ENCODE results near the gene SNAPC4. TPM values are rescaled to one million over a fixed set of nuclear protein-coding genes. Genes with fewer than 3 reads are reported as not detected.

SNAPC4 gene
- polyA plus RNA-seq, 2 of the 4 experiments (the other 2 are of a cell fraction) = 2.7 to 10.3 TPM

DNA sequence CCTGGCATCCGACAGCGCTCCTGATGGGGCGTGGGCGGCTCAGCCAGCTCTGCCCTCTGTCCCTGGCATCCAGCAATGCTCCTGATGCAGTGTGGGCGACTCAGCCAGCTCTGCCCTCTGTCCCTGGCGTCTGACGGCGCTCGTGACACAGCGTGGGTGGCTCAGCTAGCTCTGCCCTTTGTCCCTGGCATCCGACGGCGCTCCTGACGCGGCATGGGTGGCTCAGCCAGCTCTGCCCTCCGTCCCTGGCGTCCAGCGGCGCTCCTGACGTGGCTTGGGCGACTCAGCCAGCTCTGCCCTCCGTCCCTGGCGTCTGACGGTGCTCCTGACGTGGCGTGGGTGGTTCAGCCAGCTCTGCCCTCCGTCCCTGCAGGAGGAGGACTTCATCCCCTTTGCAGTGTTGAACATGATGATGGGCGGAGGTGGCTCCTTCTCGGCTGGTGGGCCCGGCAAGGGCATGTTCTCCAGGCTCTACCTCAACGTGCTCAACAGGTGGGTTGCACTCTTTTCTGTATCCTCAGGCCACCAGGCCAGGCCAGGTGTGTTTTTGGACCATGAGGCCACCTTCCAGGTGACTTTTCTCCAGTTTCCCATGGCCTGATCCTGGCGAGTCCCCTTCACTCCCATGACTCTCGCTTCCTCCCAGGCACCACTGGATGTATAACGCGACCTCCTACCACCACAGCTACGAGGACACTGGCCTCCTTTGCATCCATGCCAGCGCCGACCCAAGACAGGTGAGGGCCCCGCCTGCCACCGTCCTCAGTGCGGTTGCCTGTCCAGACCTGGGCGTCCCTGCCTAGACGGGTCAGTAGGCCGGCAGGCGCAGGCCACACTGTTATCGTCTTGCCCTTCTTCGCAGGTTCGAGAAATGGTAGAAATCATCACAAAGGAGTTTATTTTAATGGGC lies 18.5 kb upstream of the SNAPC4 start:
- 92% methylated on average over 47 of the region's 48 CpGs for WGBS (ENCODE audit: missing lambda C conversion rate)
- H3K4me3 ChIP-seq = no peak overlapping the region
- TF ChIP-seq CHD2 (IDR thresholded peaks at IDR 0.05; ENCODE audit: low read length, partially characterized antibody) (no peak), RARB (CRISPR knock-in tag; IDR thresholded peaks at IDR 0.05) (no peak), MYC (IDR thresholded peaks at IDR 0.05; ENCODE audit: borderline replicate concordance, low read length) (no peak), ESRRA (IDR thresholded peaks at IDR 0.05; ENCODE audit: borderline replicate concordance, low read length) (no peak), MAX (IDR thresholded peaks at IDR 0.05) (no peak), NPAS2 (CRISPR knock-in tag; IDR thresholded peaks at IDR 0.05; ENCODE audit: borderline replicate concordance) (no peak), CBX2 (IDR thresholded peaks at IDR 0.05; ENCODE audit: borderline replicate concordance, low read depth) (no peak), ATOH8 (CRISPR knock-in tag; IDR thresholded peaks at IDR 0.05; ENCODE audit: low read depth) (no peak), RFX5 (IDR thresholded peaks at IDR 0.05) (no peak), NR3C1 (IDR thresholded peaks at IDR 0.05) (no peak), CTCF (IDR thresholded peaks at IDR 0.05) (no peak), SMC3 (IDR thresholded peaks at IDR 0.05) (no peak), JUN (IDR thresholded peaks at IDR 0.05) (no peak)
- TF ChIP-seq, protein P1, sequence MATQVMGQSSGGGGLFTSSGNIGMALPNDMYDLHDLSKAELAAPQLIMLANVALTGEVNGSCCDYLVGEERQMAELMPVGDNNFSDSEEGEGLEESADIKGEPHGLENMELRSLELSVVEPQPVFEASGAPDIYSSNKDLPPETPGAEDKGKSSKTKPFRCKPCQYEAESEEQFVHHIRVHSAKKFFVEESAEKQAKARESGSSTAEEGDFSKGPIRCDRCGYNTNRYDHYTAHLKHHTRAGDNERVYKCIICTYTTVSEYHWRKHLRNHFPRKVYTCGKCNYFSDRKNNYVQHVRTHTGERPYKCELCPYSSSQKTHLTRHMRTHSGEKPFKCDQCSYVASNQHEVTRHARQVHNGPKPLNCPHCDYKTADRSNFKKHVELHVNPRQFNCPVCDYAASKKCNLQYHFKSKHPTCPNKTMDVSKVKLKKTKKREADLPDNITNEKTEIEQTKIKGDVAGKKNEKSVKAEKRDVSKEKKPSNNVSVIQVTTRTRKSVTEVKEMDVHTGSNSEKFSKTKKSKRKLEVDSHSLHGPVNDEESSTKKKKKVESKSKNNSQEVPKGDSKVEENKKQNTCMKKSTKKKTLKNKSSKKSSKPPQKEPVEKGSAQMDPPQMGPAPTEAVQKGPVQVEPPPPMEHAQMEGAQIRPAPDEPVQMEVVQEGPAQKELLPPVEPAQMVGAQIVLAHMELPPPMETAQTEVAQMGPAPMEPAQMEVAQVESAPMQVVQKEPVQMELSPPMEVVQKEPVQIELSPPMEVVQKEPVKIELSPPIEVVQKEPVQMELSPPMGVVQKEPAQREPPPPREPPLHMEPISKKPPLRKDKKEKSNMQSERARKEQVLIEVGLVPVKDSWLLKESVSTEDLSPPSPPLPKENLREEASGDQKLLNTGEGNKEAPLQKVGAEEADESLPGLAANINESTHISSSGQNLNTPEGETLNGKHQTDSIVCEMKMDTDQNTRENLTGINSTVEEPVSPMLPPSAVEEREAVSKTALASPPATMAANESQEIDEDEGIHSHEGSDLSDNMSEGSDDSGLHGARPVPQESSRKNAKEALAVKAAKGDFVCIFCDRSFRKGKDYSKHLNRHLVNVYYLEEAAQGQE (IDR thresholded peaks at IDR 0.05) = no peak
- no peaks in the 10 kb centered on the region for H3K4me1 ChIP-seq
- FAIRE-seq (no peak), ATAC-seq (no peak), DNase-seq (ENCODE audit: low read depth in 1 of 2, low spot score in 1 of 2) (no peak)
- no peak overlapping the region for H3K27ac ChIP-seq
- H3K9me3 ChIP-seq = no peaks in the 10 kb centered on the region
- ChIA-PET POLR2A (no interaction called here), CTCF (interaction anchor here (0.7 to 1.7 kb wide), 5 partner anchors 22 to 79 kb away, joined by 3 to 7 read pairs (median 5); partner anchors contain the start of gene INPP5E)
- H3K4me2 ChIP-seq = no peak overlapping the region

- Histone ChIP-seq H3K4me2 (no peak overlapping the region), H3K4me3 (no peak overlapping the region), H3K4me1 (peaks cover 1% of the 10 kb centered on the region; the same call in 1 of the 3 replicates), H3K27ac (no peak overlapping the region), H3K9me3 (no peaks in the 10 kb centered on the region)
- DNase-seq (ENCODE audit: low read depth in 1 of 2, low spot score in 1 of 2) (no peak), ATAC-seq (no peak), FAIRE-seq (no peak)
- TF ChIP-seq KDM1A (IDR thresholded peaks at IDR 0.05; ENCODE audit: low read depth) = no peak
- TF ChIP-seq CHD4 (IDR thresholded peaks at IDR 0.05; ENCODE audit: borderline replicate concordance) = no peak
- no peak for TF ChIP-seq EHMT2 (IDR thresholded peaks at IDR 0.05; ENCODE audit: low read depth)
- no peak for TF ChIP-seq MAZ (IDR thresholded peaks at IDR 0.05; ENCODE audit: borderline replicate concordance, low read depth, low read length)
- no peak for TF ChIP-seq RCOR1 (IDR thresholded peaks at IDR 0.05; ENCODE audit: low read depth, low read length)
- no peak for TF ChIP-seq NPAS2 (CRISPR knock-in tag; IDR thresholded peaks at IDR 0.05; ENCODE audit: borderline replicate concordance)
- TF ChIP-seq NFE2L2 (conservative IDR thresholded peaks at IDR 0.05; ENCODE audit: low read length) = no peak
- no peak for TF ChIP-seq RFX5 (IDR thresholded peaks at IDR 0.05)
- TF ChIP-seq BCL3 (IDR thresholded peaks at IDR 0.05) = no peak
- CTCF ChIA-PET = interaction anchor here (0.9 to 1.7 kb wide), 2 partner anchors 16 to 23 kb away, joined by 3 to 6 read pairs; partner anchors contain the start of gene INPP5E
- 91% methylated on average over 19 of the region's 19 CpGs for WGBS (ENCODE audit: missing lambda C conversion rate)
- POLR2A ChIA-PET = no interaction called here
These were observed 16.9 kb upstream of the SNAPC4 start for GRCh38 chr9:136416914-136417313.

All from A549 (cell line).